Left lung (tissue), 10 donors: ENCODE results near the gene RGS7BP. TPM values are rescaled to one million over a fixed set of nuclear protein-coding genes. Genes with fewer than 3 reads are reported as not detected.

Experiments used
- ATAC-seq: fragments of 200-7000 bp; cut with Tn5 transposase; one replicate; pipeline ENCODE4 v1.9.1; 2020; ENCODE audit warnings: moderate library complexity
- DNase-seq, 4 donors: peaks; one replicate each; pipeline ENCODE4 v3.0.0-alpha.2; 2013 to 2020
- H3K27ac ChIP-seq, 2 donors: fragments of 200-600 bp; sonication (generic) in 1 of 2; one replicate each; pipeline versions ENCODE4 v1.5.0 to v1.8.0; 2020 to 2021
- H3K27me3 ChIP-seq, 2 donors: fragments of 200-600 bp; sonication (generic) in 1 of 2; one replicate each; pipeline versions ENCODE4 v1.5.0 to v1.8.0; 2020 to 2021
- H3K36me3 ChIP-seq, 2 donors: fragments of 200-600 bp; sonication (generic) in 1 of 2; one replicate each; pipeline versions ENCODE4 v1.5.0 to v1.8.0; 2020 to 2021
- H3K4me1 ChIP-seq, 2 donors: fragments of 200-600 bp; one replicate each; pipeline ENCODE4 v1.8.0; 2021
- H3K4me3 ChIP-seq, 2 donors: fragments of 200-600 bp; sonication (generic) in 1 of 2; one replicate each; pipeline versions ENCODE4 v1.5.0 to v1.8.0; 2020 to 2021; ENCODE audit warnings: mild to moderate bottlenecking in 1 of 2
- H3K9me3 ChIP-seq, 2 donors: fragments of 200-600 bp; sonication (generic) in 1 of 2; one replicate each; pipeline versions ENCODE4 v1.5.0 to v1.8.0; 2020 to 2021
- CTCF ChIP-seq, 2 donors: fragments of 200-600 bp; sonication (generic) in 1 of 2; IDR thresholded peaks; one replicate each; pipeline versions ENCODE4 v1.5.0 to v1.8.0; 2021; ENCODE audit warnings: antibody characterized with exemption in 2 of 2
- intact Hi-C, 2 donors: fragments of 100-400 bp; cut with DNase I; formaldehyde crosslinking; loops; one replicate each; pipeline versions ENCODE4 v1.11.2 to v1.14.2; 2022
- polyA plus RNA-seq, 6 donors: library from polyadenylated mRNA; unstranded; fragments of 120-200 nt; gene quantifications; one replicate each; pipeline ENCODE4 v1.2.1, GENCODE V29; 2013; ENCODE audit not compliant: insufficient read length in 6 of 6
- total RNA-seq, 2 donors: library from RNA; stranded (reverse); fragmentation: NEBNext Ultra II Directional; extraction: Animal tissue kit (Norgen Biotek cat#: 25700); gene quantifications; one replicate each; pipeline ENCODE4 v1.2.1, GENCODE V29; 2021
- donor health status: DM: no; HTN: yes; CAD: no.
- donor health status: DM: no; HTN: no; CAD: no.

The RGS7BP gene
- total and polyA plus RNA-seq, 8 donors = 1.6 to 28.9 (median 21.9) TPM

- intact Hi-C loops = no loop called here
- Histone ChIP-seq H3K27ac (no peak overlapping the region), H3K4me1 (peaks cover 0 to 7% of the 10 kb centered on the region in 2 donors), H3K9me3 (no peaks in the 10 kb centered on the region), H3K4me3 (peak overlapping the region; percentile 24 to 43), H3K36me3 (no peaks in the 10 kb centered on the region), H3K27me3 (peaks cover 13 to 50% of the 10 kb centered on the region in 2 donors)
- DNase-seq (peak in 2 of 4 donors; percentile 69 to 77), ATAC-seq (peak; percentile 28)
- peak in 1 of 2 donors; percentile 19 for TF ChIP-seq CTCF (IDR thresholded peaks at IDR 0.05)
Observed at GRCh38 chr5:64506567-64507263, 900 bp downstream of the RGS7BP start.

- Histone ChIP-seq H3K36me3 (no peaks in the 10 kb centered on the region), H3K4me1 (peaks cover 0 to 7% of the 10 kb centered on the region in 2 donors), H3K27me3 (peaks cover 13 to 47% of the 10 kb centered on the region in 2 donors), H3K9me3 (no peaks in the 10 kb centered on the region), H3K27ac (no peak overlapping the region), H3K4me3 (peak overlapping the region; percentile 24 to 43)
- ATAC-seq = no peak
- TF ChIP-seq CTCF (IDR thresholded peaks at IDR 0.05) = no peak
- intact Hi-C loops = no loop called here
- peak in 1 of 4 donors; percentile 17 for DNase-seq
Observed at GRCh38 chr5:64507264-64507605, 1.4 kb downstream of the RGS7BP start.

GRCh38 chr5:64509828-64510227 is 4.0 kb downstream of the RGS7BP start:
- Histone ChIP-seq H3K36me3 (no peaks in the 10 kb centered on the region), H3K27me3 (peaks cover 13 to 33% of the 10 kb centered on the region in 2 donors), H3K4me3 (no peak overlapping the region), H3K4me1 (peaks cover 0 to 7% of the 10 kb centered on the region in 2 donors), H3K9me3 (no peaks in the 10 kb centered on the region), H3K27ac (no peak overlapping the region)
- ATAC-seq (no peak), DNase-seq (no peak)
- intact Hi-C loops = no loop called here
- no peak for TF ChIP-seq CTCF (IDR thresholded peaks at IDR 0.05)

- DNase-seq = no peak
- no peak for ATAC-seq
- no peak for TF ChIP-seq CTCF (IDR thresholded peaks at IDR 0.05)
- H3K9me3 ChIP-seq = no peaks in the 10 kb centered on the region
- H3K4me1 ChIP-seq = no peaks in the 10 kb centered on the region
- H3K27ac ChIP-seq = no peak overlapping the region
- intact Hi-C loops = no loop called here
- no peak overlapping the region for H3K4me3 ChIP-seq
- no peaks in the 10 kb centered on the region for H3K36me3 ChIP-seq
- H3K27me3 ChIP-seq = no peaks in the 10 kb centered on the region
Observed at GRCh38 chr5:64513492-64513891, 7.7 kb downstream of the RGS7BP start.

GRCh38 chr5:64514612-64515011 is 8.8 kb downstream of the RGS7BP start:
- DNase-seq = no peak
- no peaks in the 10 kb centered on the region for H3K27me3 ChIP-seq
- H3K36me3 ChIP-seq = no peaks in the 10 kb centered on the region
- intact Hi-C loops = no loop called here
- no peak for TF ChIP-seq CTCF (IDR thresholded peaks at IDR 0.05)
- no peak for ATAC-seq
- no peaks in the 10 kb centered on the region for H3K4me1 ChIP-seq
- no peaks in the 10 kb centered on the region for H3K9me3 ChIP-seq
- no peak overlapping the region for H3K4me3 ChIP-seq
- H3K27ac ChIP-seq = no peak overlapping the region
